IPS DF 4.7 (cell line): ENCODE results near the gene C10orf67.
"Not testable (repeated sequence)": the region's sequence is repeated elsewhere in the genome, so short reads cannot be mapped to it uniquely, and the experiment has no call there.

Experiments
- DNase-seq: peaks from one replicate; pipeline ENCODE4 v3.0.0-alpha.2; 2013; ENCODE audit warnings: low spot score; ENCODE audit errors: extremely low read depth

Gene C10orf67

DNA sequence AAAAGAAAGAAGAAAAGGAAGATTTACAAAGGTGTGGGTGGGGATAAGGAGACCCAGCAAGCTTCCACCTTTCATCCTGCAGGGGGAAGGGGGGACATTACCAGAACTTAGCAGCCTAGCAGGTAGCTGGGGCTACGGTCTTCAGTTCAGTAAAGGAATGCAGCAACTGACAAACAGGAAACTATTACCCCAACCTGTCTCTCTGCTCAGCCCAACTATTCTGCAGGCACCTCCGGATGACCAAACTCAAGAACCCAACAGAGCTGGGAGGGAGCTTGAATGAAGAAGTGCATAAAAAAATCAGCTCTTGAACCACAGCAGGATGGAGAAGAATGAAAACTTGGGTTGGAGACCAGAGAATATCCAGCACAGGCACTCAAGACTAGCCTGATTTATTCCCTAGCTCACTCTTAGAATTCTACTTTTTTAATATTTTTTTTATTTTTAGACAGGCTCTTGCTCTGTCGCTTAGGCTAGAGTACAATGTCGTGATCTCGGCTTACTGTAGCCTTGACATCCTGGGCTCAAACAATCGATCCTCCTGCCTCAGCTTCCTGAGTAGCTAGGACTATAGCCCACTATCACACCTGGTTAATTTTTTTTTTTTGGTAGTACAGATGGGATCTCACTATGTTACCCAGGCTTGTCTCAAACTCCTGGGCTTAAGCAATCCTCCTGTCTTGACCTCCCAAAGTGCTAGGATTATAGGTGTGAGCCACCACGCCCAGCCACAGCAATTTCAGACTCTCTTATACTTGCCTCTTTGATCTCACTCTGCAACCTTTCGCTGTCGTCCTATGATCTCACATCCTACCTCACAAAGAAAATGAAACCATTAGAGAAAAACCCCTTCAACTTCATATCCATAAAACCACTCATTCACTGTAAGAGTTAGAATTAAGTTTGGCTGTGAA is 18.5 kb upstream of the C10orf67 start:
- DNase-seq, result no peak

DNA sequence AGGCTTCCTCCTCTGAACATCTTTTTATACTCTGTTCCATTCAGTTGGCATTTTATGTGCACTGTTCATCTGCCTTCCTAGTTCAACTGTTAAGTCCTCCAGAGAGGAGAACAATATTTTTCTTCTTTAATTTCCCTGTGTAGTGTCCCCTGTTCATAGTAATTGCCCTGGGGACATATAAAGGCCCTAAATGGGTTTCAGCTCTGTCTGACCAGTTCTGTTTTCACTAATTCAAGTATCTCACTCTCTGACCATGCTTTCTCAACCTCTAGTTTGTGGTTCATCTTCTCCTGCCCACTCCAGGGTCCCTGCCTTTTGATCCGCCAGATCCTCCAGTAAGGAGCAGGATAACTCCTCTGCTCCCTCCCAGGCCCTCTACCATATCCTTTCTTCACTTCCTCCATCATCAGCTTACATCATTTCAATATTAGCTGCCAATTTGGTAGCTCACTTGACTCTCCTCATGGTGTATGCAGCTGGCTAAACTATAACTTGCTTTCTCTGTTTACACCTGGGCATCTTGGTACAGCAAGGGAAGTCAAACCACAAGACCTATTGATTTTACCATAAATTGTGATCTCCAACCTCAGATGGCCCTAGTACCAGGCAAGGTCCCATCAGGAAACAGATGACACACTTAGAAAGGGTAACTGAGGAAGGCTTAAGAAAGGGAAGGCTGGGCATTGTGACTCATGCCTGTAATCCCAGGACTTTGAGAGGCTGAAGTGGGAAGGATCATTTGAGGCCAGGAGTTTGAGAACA is 17.7 kb upstream of the C10orf67 start:
- DNase-seq, result no peak

DNA sequence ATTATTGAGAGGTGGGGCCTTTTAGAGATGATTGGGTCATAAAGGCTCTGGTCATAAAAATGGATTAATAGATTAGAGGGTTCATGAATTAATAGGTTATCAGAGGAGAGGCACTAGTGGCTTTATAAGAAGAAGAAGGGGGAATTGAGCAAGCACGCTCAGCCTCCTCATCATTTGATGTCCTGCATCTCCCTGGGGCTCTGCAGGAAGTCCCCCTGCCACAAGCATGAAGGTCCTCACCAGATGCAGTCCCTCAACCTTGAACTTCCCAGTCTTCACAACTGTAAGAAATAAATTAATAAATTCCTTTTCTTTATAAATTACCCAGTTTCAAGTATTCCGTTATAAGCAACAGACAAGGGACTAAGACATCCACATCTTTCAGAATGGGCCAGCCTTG is 17.1 kb upstream of the C10orf67 start:
- no peak for DNase-seq

DNA sequence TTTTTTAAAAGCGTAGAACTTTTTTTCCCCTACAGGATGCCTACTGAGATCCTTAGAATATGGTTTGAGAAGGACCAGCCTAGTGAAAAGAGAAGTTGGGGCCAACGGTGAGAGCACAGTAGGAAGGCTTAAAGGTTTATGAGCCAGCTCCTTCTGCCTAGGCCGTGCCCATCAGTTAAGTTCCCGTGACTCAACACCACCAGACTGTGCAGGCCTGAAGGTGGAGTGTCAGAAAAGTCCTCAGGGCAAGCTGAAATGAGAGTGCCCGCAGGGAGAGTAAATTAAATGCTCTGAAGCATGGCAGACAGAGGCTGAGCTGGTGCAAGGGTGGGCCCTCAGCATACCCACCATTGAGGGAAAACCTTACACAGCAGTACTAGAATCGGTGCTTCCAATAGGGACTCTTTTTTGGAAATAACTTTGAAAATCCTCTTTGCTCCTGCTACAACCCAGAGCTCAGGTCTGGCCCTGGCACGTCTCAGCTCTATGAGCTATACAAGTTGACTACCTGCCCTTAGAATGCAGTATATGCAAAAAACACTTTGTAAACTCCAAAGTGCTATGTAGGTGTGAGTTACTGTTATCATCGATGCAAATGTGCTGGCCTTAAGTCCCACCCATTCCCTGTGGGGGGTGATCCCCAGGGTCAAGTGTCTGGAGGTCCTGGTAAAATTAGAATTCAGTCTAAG is 15.2 kb upstream of the C10orf67 start:
- no peak for DNase-seq

DNA sequence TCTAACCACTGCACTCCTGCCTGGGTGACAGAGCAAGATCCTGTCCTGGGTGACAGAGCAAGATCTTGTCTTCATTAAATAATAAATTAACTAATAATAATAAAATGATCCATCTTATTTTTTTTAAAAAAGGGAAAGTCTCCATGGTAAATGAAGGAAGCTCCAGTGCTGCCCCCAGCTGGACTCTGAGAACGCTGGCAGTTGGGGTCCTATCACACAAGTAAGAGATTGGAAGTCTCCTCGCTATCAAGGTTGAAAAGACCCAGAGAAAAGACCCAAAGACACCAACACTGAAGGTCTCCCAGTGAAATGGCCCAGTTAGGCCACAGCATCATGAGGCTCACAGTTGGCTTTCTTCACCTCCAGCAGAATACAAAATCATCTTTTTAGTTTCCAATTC is 13.8 kb upstream of the C10orf67 start:
- no peak for DNase-seq

DNA sequence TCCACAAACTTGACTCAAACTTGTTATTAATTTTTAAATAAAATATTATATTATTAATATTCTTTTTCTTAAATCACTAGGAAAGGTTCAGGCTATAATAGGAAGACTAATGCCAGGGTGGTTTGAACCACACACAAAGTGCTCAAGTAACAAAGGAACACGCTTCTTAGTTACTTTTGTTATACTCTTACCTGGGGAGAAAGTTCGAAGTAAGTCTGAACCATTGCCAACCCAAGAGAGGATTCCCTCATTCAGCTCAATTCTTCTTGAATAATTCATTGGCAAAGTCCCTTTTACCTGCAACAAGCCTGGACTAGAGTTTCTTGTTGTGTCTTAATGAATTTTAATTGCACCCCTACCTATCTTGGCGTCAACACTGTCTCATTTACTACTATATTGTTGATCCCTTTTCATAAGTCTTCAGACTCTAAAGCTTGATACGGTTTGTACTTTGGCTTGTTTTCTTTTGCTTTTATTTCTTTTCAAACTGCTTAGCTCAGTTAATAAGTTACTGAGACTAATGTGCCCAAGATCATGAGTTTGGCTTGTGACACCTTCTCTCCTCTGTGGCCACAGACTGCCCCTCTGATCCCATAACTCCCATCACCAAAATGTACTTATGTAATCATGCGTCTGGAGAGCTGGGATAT is 10.2 kb upstream of the C10orf67 start:
- no peak for DNase-seq

DNA sequence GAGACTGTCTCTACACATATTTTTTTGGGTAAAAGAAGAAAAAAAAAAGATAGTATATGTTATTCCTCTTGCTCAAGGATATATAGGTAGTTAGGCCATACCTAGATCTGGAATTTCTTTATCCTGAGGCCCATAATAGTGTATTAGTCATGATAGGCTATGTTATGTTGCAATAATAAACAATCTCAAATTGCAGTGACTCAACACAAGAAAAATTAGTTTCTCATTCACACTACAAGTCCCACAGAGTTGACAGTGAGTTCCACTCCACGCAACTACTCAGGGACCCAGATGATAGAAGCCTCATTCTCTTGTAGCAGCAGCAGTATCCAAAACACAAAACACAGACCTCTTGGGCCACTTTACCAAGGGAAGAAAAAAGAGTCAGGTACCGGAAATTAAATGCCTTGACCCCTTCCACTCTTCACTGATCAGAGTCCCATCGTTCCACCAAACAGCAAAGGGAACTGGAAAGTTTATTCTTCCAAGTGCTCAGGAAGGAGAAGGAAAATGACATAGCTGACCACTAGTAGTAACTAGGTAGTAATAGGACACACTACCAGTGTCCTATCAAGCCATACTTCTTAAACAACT is 7.4 kb upstream of the C10orf67 start:
- DNase-seq, result no peak

DNA sequence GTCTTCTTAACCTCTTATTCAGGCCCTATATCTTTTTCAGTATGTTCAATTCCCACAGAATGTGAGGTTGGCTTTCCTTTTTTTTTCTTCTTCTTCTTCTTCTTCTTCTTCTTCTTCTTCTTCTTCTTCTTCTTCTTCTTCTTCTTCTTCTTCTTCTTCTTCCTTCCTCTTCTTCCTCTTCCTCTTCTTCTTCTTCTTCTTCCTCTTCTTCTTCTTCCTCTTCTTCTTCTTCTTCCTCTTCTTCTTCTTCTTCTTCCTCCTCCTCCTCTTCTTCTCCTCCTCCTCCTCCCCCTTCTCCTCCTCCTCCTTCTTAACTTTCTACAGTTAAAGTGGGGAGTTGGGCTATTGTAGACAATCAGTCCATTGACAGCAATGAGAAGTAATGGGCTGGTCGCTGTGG is 6.1 kb upstream of the C10orf67 start:
- DNase-seq, result not testable (repeated sequence)

DNA sequence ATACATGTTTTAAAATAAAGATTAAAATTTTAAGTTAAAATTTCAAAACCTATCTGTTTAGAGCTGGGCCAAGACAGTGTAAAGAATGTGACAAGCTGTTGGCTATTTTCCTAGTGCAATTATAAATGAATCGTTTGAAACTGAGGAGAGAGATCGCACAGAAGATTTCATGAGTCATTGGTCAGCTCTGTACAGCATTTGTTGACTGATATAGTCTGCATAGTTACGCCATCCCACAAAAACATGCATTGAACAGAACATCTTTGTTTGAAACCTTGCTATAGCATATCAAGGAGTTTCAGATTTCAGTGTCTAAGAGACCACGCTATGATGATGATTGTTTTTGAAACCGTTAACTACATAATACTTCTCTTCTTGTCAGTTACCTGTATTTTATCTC is 1.3 kb upstream of the C10orf67 start:
- no peak for DNase-seq

DNA sequence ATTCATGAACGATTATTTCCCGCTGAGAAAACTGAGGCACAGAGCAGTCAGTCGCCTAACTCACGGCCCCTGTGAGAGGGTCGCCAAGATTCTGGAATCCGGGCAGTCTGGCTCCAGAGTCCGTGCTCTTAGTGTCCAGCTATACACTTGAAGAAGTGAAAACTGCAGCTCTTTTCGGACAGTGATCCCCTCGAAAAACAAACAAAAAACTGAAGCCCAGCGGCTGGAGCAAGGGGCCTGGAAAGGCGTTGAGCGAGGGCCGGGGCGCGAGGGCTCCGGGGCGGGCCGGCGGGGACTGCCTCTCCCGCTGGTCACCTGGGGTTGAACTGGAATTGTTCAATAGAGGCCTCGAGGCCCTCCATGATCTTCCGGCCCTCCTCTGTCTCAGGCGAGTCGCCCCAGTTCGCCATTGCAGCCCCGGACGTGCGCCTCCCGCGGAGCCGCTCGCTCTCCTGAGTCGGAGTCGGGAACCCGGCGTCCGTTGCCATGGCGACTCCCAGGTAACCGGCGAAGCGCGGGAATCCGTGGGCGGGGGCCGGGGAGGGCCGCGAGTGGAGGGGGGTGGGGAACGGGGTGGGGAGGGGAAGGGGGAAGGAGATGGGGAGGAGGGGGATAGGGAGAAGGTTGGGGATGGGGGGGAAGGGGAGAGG is 881 bp downstream of the C10orf67 start:
- DNase-seq, result no peak

DNA sequence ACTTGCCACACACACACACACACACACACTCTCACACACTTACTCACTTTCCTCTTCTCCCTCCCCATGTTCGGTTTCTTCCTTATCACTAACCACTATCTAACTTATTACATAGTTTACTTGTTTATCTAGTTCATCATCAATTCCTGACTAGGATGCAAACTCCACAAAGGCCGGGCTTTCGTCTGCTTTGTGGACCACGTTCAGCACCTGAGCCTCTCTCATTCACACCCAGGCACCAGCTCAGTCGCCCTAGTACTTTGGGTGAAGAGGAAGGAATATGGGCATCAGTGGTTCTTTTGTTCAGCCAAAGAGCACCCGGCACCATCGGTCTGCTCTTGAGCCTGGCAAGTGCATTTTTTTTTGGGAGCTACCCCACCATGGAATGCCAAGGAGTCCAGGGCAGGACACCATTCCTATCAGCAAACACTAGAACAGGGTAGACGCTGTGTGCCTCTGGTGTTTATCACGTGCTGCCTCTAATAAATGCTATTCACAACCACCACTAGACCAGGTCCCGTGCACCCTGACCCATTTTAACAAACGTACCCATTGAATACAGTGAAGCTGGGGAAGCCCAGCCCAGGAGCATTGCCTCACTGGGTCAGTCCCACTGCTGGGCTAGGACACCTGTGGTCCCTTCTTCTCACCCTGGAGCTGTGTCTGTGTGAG is 2.2 kb downstream of the C10orf67 start:
- no peak for DNase-seq

DNA sequence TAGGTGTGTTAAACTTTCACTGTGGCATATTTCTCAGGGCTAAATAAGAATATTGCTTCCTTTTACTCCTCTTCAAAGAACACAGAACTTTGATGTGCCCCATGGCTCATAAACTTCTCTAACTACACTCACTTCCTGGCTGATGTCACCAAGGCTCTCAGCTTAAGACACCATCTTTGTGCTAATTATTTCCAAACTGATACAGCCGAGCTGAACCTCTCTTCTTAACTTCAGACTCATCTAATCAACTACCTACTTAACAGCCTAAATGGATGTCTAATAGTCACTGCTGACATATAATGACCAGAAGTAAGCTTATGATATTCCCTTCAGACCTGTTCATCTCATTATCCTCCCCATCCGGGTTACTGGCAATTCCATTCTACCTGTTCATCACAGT is 3.6 kb downstream of the C10orf67 start:
- DNase-seq, result no peak

DNA sequence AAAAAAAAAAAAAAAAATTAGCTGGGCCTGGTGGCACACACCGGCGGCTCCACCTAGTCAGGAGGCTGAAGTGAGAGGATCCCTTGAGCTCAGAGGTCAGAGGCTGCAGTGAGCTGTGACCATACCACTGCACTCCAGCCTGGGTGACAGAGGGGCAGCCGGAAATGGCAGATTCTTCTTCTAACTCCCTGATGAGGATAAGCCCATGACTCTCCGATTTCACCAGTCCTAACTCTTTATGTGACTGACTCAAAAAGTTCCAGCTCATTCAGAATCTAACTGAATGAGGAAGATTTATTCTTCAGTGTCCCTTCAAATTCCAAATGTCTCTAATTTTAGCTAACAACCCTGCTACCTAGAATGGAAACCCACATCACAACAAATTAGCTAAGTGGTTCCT is 4.2 kb downstream of the C10orf67 start:
- no peak for DNase-seq

DNA sequence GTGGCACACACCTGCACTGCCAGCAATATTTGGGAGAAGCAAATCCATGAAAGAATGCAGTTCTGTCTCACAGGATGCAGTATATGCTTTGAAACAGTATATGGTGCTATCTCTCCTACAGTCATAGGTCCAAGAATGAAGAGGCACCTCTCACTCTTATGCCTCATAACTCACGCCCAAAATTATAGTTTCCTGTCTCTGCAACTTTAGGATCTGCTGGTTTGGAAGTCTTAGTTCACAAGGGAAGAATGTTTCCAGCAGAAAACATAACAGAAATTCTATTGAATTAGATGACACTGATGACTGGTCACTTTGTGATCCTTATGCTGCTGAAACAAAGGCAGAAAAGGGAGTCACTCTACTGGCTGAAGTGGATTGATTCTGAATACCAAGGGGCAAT is 5.7 kb downstream of the C10orf67 start:
- no peak for DNase-seq

DNA sequence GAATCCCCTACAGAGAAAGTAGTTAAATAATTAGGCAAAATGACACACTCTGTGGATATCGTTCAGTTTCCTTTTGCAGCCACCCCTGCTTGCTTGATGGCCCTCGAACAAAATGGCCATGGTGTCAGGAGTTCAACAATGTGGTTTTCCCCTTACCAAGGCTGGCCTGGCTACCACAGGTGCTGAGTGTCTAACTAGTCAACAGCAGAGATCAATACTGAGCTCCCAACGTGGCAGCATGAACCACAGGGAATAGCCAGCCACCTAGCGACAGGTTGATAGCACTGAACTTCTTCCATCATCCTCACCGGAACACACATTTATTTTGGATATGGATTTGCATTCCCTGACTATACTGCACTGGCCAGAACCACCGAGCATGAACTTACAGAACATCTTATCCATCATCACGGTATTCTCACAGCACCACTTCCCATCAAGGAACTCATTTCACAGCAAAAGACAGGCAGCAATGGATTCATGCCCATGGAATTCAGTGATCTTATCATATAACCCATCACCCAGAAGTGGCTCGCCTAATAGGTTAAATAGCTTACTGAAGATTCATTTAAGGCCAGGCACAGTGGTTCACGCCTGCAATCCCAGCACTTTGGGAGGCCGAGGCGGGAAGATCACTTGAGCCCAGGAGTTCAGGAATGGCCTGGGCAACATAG is 6.3 kb downstream of the C10orf67 start:
- DNase-seq, result no peak

DNA sequence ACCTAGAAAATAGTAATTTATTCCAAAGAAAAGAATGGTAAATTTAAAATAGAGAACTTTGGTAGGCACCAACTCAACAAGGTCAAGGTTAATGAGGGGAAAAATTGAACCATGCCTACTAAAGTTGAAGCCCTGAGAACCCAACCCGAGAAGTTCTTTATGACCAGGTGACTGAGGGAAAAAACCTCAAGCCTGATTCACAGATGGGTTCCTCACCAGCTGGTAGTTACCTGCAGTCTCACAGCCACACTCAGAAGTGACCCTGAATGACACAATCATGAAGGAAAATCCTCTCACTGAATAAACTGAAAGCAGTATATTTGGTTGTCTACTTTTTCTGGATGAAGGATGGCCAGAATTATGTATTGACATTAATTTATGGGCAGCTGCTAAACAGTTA is 7.0 kb downstream of the C10orf67 start:
- no peak for DNase-seq

DNA sequence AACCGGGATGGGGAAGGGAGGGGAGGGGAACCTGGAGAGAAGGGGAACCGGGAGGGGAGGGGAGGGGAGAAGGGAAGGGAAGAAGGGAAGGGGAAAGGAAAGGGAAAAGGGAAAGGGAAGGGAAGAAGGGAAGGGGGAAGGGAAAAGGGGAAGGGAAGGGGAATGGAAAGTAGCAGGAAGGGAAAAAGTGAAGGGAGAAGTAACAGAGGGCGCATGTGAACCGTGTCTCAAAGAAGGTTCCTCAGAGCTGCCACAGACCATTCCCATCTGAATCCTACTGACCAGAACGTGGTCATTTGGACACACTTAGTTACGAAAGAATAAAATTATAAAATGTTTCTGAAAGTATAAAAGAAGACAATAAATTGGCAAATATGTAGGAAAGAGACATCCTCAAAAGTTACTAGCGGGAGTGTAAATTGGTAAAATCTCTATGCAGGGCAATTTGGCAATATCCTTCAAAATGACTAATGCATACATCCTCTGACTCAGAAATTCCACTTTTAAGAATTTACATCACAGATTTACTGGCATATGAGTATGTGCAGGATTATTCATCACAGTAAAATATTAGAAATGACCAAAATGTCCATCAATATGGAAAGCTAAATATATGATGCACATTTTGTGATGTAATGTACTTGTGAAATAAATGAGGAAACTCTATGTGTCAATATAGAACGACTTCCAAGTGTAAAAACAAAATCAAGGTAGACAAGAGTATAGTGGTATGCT is 12.9 kb downstream of the C10orf67 start:
- no peak for DNase-seq

DNA sequence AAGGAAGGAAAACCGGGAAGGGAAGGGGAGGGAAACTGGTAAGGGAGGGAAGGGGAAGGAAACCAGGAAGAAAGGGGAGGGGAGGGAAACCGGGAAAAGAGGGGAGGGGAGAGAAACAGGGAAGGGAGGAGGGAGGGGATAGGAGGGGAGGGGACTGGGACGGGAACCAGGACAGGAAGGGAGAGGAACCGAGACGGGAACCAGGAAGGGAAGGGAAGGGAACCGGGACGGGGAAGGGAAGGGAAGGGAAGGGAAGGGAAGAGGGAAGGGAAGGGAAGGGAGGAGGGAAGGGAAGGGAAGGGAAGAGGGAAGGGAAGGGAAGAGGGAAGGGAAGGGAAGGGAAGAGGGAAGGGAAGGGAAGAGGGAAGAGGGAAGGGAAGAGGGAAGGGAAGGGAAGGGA is 13.6 kb downstream of the C10orf67 start:
- no peak for DNase-seq
